HG03196 (cell line): Measurements from ENCODE around the gene DHODH.
"Not testable (repeated sequence)": the region's sequence is repeated elsewhere in the genome, so short reads cannot be mapped to it uniquely, and the experiment has no call there.

Experiments used
- ATAC-seq: cut with Tn5 transposase; IDR thresholded peaks from one replicate; pipeline ENCODE4 v1.9.1; 2021; ENCODE audit not compliant: unreplicated experiment

DHODH gene

DNA sequence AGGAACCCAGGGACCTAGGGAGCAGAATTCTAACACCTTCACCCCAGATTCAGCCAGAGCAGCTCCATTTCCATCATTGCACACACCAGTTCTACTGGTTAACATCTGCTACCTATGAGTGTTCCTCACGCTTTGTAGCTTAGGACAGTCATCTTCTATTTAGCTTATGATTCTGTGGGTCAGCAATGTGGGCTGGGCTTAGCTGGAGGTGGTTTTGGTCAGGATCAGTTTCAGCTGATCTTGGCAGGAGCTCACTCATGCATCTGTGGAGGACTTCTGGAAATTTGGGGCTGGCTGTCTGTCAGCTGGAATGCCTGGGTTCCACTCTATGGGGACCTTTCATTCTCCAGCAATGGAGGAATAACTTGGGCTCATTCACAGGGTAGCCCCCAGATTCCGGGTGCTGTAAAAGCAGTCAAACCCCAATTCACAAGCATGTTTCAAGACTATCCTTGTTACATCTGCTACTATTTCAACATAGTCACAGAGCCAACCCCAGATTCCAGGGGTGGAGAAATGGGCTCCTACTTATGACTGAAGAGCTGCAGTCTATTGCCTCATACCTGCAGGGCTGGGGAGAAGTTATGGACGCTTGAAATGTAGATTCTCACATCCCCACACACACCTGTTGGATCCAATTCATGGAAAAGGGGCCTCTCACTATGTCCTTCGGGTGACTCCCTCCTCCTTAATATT, 42.4 kb downstream of the DHODH start:
- ATAC-seq: no peak

DNA sequence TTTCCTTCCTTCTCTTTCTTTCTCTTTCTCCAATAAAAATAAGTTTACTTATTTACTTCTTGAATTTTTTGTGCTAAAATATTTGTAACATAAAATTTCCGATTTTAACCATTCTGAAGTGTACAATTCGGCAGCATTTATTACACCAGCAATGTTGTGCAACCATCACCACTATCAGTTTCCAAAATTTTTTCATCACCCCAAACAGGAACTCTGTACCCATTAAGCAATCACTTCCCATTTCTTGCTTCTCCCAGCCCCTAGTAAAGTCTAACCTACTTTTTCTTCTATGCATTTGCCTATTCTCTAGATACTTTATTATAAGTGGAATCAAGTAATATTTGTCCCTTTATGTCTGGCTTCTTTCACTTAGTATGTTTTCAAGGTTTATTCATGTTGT, 43.3 kb downstream of the DHODH start:
- no peak for ATAC-seq

DNA sequence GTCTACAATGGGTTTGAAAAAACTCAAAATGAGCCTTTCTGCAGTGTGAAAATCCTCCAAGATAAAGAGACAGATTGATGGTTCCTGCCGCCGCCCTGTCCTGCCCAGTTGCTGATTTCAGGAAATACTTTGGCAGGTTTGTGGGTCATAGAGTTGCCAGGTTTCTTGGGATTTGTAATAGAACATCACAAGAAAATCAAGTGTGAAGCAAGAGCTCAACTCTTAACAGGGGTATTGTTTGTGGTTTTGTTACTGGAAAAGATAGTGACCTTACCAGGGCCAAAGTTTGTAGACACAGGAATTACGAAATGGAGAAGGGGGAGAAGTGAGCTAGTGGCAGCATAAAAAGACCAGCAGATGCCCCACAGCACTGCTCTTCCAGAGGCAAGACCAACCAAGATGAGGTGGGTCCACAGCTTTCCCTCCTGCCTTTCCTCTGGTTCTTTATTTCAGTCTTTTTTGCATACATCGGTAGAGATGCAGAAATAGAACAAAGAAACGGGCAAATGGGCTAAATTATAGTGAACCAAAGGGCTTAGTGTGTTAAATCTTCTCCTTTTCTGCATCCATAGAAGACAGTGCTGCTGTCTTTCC, 45.8 kb downstream of the DHODH start, which contains the start of gene HP:
TSS of gene HP (plus strand) at position 252 of the 594 bp plus-strand sequence. CDS start at position 400, 148 bp downstream.
- not testable (repeated sequence) for ATAC-seq

DNA sequence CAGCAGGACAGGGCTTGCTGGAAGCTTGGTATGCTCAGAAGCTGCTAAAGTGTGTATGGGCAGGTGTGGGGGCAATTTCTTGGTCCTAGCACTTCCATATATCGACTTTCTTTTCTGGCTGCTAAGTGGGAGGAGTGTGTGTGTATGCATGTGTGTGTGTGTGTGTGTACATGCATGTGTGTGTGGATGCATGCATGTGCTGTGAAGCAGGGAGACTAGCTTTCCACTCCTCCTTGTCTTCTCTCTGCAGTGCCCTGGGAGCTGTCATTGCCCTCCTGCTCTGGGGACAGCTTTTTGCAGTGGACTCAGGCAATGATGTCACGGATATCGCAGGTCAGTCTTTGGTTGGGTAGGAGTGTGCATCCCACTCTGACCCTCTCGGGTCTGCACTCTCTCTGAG, 47.4 kb downstream of the DHODH start:
- no peak for ATAC-seq

DNA sequence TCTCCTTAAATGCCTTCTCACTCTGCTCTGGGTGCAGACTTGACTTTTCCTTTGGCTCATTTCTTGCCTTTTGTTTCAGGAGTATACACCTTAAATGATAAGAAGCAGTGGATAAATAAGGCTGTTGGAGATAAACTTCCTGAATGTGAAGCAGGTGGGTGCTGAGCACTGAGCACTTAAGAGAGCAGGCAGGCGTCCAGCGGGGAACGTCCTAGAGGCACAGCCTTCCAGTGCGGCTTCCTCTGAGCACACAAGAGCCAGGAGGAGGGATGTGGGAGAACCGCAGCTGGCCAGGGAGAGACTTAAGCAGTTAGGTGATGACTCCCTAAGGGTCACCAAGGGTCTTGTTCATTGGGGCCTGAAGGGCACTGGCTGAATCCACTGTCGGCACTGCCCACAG, 48.8 kb downstream of the DHODH start:
- not testable (repeated sequence) for ATAC-seq

DNA sequence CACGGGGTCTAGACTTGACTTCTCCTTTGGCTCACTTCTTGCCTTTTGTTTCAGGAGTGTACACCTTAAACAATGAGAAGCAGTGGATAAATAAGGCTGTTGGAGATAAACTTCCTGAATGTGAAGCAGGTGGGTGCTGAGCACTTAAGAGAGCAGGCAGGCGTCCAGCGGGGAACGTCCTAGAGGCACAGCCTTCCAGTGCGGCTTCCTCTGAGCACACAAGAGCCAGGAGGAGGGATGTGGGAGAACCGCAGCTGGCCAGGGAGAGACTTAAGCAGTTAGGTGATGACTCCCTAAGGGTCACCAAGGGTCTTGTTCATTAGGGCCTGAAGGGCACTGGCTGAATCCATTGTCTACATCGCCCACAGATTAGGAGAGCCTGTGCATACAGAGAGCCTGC, 50.5 kb downstream of the DHODH start:
- ATAC-seq: not testable (repeated sequence)

DNA sequence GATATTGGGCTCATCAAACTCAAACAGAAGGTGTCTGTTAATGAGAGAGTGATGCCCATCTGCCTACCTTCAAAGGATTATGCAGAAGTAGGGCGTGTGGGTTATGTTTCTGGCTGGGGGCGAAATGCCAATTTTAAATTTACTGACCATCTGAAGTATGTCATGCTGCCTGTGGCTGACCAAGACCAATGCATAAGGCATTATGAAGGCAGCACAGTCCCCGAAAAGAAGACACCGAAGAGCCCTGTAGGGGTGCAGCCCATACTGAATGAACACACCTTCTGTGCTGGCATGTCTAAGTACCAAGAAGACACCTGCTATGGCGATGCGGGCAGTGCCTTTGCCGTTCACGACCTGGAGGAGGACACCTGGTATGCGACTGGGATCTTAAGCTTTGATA, 51.9 kb downstream of the DHODH start:
- ATAC-seq: no peak

DNA sequence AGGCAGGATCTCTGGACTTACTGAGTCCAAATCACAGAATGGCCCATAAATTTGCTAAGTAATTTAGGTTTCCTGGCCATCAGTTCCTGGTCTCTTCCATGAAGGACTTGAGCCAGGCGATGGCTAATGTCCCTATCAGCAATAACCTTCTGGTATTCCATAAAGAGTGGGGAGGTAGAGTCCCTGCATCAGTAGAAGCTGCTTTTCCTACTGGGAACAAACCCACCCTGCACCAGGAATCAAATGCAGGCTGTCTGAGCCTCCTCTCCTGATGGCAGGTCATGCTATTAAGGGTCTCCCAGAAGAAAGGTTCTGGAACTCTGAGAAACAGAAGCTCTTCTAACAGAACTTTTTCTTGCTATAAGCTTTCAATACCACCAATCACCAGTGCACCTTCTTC, 53.0 kb downstream of the DHODH start:
- no peak for ATAC-seq

DNA sequence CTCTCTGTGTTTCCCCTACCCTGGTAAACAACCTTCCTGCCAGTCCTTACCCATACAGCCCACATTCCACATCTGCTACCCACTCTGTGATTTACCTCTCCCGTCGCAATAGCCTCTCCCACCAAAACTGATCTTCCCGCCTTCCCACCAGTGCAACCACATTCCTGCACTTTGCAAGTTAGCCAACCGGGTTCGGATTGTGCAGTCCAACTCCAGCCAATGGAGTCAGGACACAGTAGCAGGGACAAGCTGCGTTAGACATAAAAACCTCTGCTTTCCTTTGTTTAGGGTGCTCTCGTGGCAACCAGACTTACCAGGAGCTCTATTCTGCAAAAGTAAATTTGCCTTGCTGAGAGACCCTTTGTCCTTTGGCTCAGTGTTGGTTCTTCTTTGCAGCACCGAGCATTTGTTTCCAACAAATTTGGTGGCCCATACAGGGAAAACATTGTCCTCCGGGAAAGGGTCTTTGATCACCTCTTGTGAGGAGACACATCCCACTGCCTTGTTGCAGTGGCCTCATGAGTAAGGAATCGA, 55.9 kb downstream of the DHODH start:
- no peak for ATAC-seq

DNA sequence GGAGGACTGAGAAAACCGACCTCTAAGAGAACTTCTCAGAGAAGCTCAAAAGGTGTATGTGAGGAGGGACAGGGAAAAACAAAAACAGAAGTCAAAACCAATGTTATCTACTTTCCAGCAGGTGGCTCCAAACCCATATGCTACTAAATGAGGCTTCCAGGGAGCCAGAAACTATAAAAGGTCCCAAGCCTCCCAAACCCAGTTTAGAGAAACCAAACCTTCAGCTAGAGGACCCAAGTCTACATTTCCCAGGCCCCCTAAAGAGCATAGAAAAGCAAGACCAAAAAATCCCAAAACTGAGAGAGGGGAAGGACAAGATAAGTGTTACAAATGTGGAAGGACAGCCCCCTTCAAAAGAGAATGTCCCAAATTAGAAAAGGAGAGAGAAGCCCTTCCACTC, 58.2 kb downstream of the DHODH start:
- ATAC-seq: peak; percentile 42

DNA sequence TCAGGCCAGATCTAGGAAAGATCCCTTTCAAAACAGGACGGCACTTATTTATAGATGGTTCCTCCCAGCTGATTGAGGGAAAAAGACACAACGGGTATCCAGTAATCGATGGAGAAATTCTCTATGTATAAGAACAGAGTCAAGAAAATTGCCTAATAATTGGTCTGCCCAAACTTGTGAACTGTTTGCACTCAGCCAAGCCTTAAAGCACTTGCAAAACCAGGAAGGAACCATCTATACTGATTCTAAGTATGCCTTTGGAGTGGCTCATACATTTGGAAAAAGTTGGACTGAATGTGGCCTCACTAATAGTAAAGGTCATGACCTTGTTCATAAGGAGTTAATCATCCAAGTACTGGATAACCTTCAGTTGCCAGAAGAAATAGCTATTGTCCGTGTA, 60.4 kb downstream of the DHODH start:
- ATAC-seq: no peak

DNA sequence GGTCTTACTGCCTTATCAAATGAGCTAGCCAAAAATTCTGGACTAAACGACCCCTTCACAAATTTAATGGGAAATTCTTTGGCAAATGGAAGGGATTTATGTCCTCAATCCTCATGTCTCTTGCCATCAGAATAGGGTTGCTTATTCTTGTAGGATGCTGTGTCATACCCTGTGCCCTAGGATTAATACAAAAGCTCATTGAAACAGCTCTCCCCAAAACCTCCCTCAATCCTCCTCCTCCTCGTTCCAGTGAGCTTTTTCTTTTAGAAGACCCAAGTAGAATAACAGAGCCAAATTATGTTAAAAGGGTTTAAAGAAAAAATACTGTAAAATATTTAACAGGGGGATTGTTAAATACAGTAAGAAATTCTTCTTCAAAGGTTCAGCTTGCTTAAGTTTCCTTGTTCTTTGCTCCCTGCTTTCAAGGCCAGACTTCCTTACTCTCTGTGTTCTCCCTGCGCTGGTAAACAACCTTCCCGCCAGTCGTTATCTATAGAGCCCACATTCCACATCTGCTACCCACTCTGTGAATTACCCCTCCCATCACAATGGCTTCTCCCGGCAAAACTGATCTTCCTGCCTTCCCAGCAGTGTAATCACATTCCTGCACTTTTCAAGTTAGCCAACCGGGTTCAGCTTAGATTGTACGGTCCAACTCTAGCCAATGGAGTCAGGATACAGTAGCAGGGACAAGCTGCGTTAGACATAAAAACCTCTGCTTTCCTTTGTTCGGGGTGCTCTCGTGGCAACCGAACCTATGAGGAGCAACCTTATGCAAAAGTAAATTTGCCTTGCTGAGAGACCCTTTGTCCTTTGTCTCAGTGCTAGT, 64.2 kb downstream of the DHODH start:
- ATAC-seq: no peak

DNA sequence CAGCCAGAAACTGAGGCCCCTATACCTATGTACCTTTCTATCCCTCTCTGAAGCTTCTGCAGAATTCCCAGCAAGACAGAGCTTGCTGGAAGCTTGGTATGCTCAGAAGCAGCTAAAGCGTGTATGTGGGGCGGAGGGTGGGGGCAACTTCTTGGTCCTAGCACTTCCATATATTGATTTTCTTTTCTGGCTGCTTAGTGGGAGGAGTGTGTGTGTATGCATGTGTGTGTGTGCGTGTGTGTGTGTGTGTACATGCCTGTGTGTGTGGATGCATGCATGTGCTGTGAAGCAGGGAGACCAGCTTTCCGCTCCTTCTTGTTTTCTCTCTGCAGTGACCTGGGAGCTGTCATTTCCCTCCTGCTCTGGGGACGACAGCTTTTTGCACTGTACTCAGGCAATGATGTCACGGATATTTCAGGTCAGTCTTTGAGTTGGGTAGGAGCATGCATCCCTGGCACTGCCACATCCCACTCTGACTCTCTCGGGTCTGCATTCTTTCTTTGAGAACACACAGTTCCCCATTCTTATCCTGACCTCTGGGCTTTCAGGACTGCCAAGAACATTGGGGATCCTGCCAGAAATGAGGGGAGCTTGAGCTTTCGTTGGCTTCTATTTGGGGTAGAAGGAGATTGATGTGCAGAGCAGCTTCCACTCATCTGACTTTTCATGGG, 65.2 kb downstream of the DHODH start:
- no peak for ATAC-seq

DNA sequence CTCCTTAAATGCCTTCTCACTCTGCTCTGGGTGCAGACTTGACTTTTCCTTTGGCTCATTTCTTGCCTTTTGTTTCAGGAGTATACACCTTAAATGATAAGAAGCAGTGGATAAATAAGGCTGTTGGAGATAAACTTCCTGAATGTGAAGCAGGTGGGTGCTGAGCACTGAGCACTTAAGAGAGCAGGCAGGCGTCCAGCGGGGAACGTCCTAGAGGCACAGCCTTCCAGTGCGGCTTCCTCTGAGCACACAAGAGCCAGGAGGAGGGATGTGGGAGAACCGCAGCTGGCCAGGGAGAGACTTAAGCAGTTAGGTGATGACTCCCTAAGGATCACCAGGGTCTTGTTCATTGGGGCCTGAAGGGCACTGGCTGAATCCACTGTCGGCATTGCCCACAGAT, 66.5 kb downstream of the DHODH start:
- not testable (repeated sequence) for ATAC-seq
